H9 (cell line): ENCODE results near the gene EP300. TPM values are rescaled to one million over a fixed set of nuclear protein-coding genes. Genes with fewer than 3 reads are reported as not detected.

Experiments used
- DNase-seq: peaks from one replicate; pipeline ENCODE4 v3.0.0-alpha.2; 2017
- H2AFZ ChIP-seq: one replicate; pipeline ENCODE4 v1.6.1; 2013; ENCODE audit warnings: mild to moderate bottlenecking, low read length, control low read depth, moderate library complexity
- H2AK5ac ChIP-seq: 2 replicates; pipeline ENCODE4 v1.6.1; 2013; ENCODE audit warnings: low read length, control low read depth, mixed read lengths; ENCODE audit not compliant: insufficient read length
- H2BK120ac ChIP-seq: one replicate; pipeline ENCODE4 v1.6.1; 2013; ENCODE audit warnings: low read depth, mild to moderate bottlenecking, low read length, control low read depth, inconsistent platforms; ENCODE audit not compliant: poor library complexity, severe bottlenecking
- H2BK12ac ChIP-seq: 2 replicates; pipeline ENCODE4 v1.6.1; 2013; ENCODE audit warnings: low read length, control low read depth, mixed read lengths, low read depth; ENCODE audit not compliant: insufficient read length
- H2BK15ac ChIP-seq: 2 replicates; pipeline ENCODE4 v1.6.1; 2013; ENCODE audit warnings: low read depth, low read length, control low read depth
- H2BK20ac ChIP-seq: one replicate; pipeline ENCODE4 v1.6.1; 2013; ENCODE audit warnings: low read depth, mild to moderate bottlenecking, low read length, control low read depth, inconsistent platforms; ENCODE audit not compliant: poor library complexity, severe bottlenecking
- H2BK5ac ChIP-seq: 2 replicates; pipeline ENCODE4 v1.6.1; 2013; ENCODE audit warnings: low read length, control low read depth, mixed read lengths; ENCODE audit not compliant: insufficient read length
- H3K14ac ChIP-seq: 2 replicates; pipeline ENCODE4 v1.6.1; 2013; ENCODE audit warnings: low read length, control low read depth; ENCODE audit not compliant: insufficient read depth
- H3K18ac ChIP-seq: 2 replicates; pipeline ENCODE4 v1.6.1; 2013; ENCODE audit warnings: low read depth, mild to moderate bottlenecking, mixed read lengths, low read length, control low read depth; ENCODE audit not compliant: insufficient read length
- H3K23ac ChIP-seq: 2 replicates; pipeline ENCODE4 v1.6.1; 2013; ENCODE audit warnings: low read length, control low read depth, mixed read lengths, low read depth; ENCODE audit not compliant: insufficient read length
- H3K23me2 ChIP-seq: 2 replicates; pipeline ENCODE4 v1.6.1; 2013; ENCODE audit warnings: low read depth, mild to moderate bottlenecking, mixed read lengths, low read length, control low read depth; ENCODE audit not compliant: insufficient read length, poor library complexity, severe bottlenecking
- H3K27ac ChIP-seq: 2 replicates; pipeline ENCODE4 v1.5.1; 2013; ENCODE audit warnings: low read length, control low read depth, mixed read lengths, low read depth; ENCODE audit not compliant: insufficient read length
- H3K27me3 ChIP-seq: 2 replicates; pipeline ENCODE4 v1.6.1; 2013; ENCODE audit warnings: low read length, control low read depth, inconsistent platforms; ENCODE audit not compliant: insufficient read depth
- H3K4ac ChIP-seq: 2 replicates; pipeline ENCODE4 v1.6.1; 2013; ENCODE audit warnings: low read depth, mild to moderate bottlenecking, control low read depth, inconsistent platforms, low read length, moderate library complexity
- H3K4me1 ChIP-seq: 2 replicates; pipeline ENCODE4 v1.6.1; 2013; ENCODE audit warnings: low read length, control low read depth, inconsistent platforms; ENCODE audit not compliant: insufficient read depth
- H3K4me2 ChIP-seq: 2 replicates; pipeline ENCODE4 v1.6.1; 2013; ENCODE audit warnings: low read length, control low read depth, mixed read lengths; ENCODE audit not compliant: insufficient read length, insufficient read depth
- H3K56ac ChIP-seq: 2 replicates; pipeline ENCODE4 v1.6.1; 2013; ENCODE audit warnings: low read depth, mild to moderate bottlenecking, mixed read lengths, low read length, control low read depth; ENCODE audit not compliant: insufficient read length
- H3K79me1 ChIP-seq: 2 replicates; pipeline ENCODE4 v1.6.1; 2013; ENCODE audit warnings: low read depth, mild to moderate bottlenecking, moderate library complexity, low read length, control low read depth, inconsistent platforms; ENCODE audit not compliant: insufficient read depth, poor library complexity, severe bottlenecking
- H3K79me2 ChIP-seq: 2 replicates; pipeline ENCODE4 v1.6.1; 2013; ENCODE audit warnings: low read length, control low read depth, inconsistent platforms; ENCODE audit not compliant: insufficient read depth
- H3K9ac ChIP-seq: 2 replicates; pipeline ENCODE4 v1.6.1; 2013; ENCODE audit warnings: low read length, control low read depth, mixed read lengths; ENCODE audit not compliant: insufficient read length; ENCODE audit errors: extremely low read depth
- H3K9me3 ChIP-seq: one replicate; pipeline ENCODE4 v1.6.1; 2013; ENCODE audit warnings: low read depth, low read length, inconsistent platforms; ENCODE audit not compliant: control insufficient read depth
- H3T11ph ChIP-seq: one replicate; pipeline ENCODE4 v1.6.1; 2013; ENCODE audit warnings: mild to moderate bottlenecking, low read length, control low read depth, inconsistent platforms
- H4K20me1 ChIP-seq: one replicate; pipeline ENCODE4 v1.6.1; 2013; ENCODE audit not compliant: control insufficient read depth, insufficient read length, insufficient read depth
- H4K5ac ChIP-seq: 2 replicates; pipeline ENCODE4 v1.6.1; 2013; ENCODE audit warnings: low read depth, mild to moderate bottlenecking, mixed read lengths, low read length, control low read depth; ENCODE audit not compliant: insufficient read length
- H4K8ac ChIP-seq: replicated peaks from 2 replicates; pipeline ENCODE4 v1.6.1; 2013; ENCODE audit warnings: low read length, control low read depth, mixed read lengths, low read depth; ENCODE audit not compliant: insufficient read length
- H4K91ac ChIP-seq: 2 replicates; pipeline ENCODE4 v1.6.1; 2013; ENCODE audit warnings: low read depth, mild to moderate bottlenecking, moderate library complexity, mixed read lengths, low read length, control low read depth; ENCODE audit not compliant: insufficient read length
- H3K27ac Mint-ChIP-seq, 3 experiments: 2 replicates in 2 of 3; 3 replicates in 1 of 3; pipeline ENCODE4 v1.8.0; 2020 to 2021; ENCODE audit warnings: mixed read lengths in 3 of 3, mild to moderate bottlenecking in 1 of 3, moderate library complexity in 1 of 3
- H3K27me3 Mint-ChIP-seq: 2 replicates; pipeline ENCODE4 v1.8.0; 2021; ENCODE audit warnings: low read depth, mild to moderate bottlenecking, moderate library complexity, mixed read lengths
- H3K36me3 Mint-ChIP-seq, 3 experiments: 2 replicates in 2 of 3; 3 replicates in 1 of 3; pipeline ENCODE4 v1.8.0; 2020 to 2021; ENCODE audit warnings: low read depth in 3 of 3, mixed read lengths in 3 of 3; ENCODE audit not compliant: insufficient read depth in 1 of 3
- H3K4me1 Mint-ChIP-seq, 2 experiments: 2 replicates each; pipeline ENCODE4 v1.8.0; 2020; ENCODE audit warnings: mixed read lengths in 2 of 2
- H3K4me3 Mint-ChIP-seq, 2 experiments: 2 replicates in 1 of 2; 3 replicates in 1 of 2; pipeline ENCODE4 v1.8.0; 2020 to 2021; ENCODE audit warnings: mild to moderate bottlenecking in 2 of 2, mixed read lengths in 2 of 2, moderate library complexity in 1 of 2
- H3K9me3 Mint-ChIP-seq, 2 experiments: 2 replicates in 1 of 2; 3 replicates in 1 of 2; pipeline ENCODE4 v1.8.0; 2020; ENCODE audit warnings: mild to moderate bottlenecking in 2 of 2, mixed read lengths in 2 of 2, moderate library complexity in 1 of 2
- CTCF ChIP-seq: fragments of 200-600 bp; sonication (generic); conservative IDR thresholded peaks from 3 replicates; pipeline ENCODE4 v1.8.0; 2021; ENCODE audit warnings: antibody characterized with exemption, mild to moderate bottlenecking
- WGBS: extraction: QIAGEN DNeasy Blood & Tissue Kit; methylation state at CpG from one replicate; pipeline ENCODE4 v1.1.7; 2013; ENCODE audit warnings: missing lambda C conversion rate, low lambda C conversion rate, mixed read lengths; ENCODE audit not compliant: insufficient read length; ENCODE audit errors: extremely low coverage; 5-methylcytosine and 5-hydroxymethylcytosine counted together
- total RNA-seq: library from RNA; stranded (reverse); gene quantifications from 2 replicates; pipeline ENCODE4 v1.2.1, GENCODE V29; 2021

Gene EP300
- total RNA-seq, 1 experiment from 2014 or later = 136 TPM

- Histone ChIP-seq H3K79me2 (no peaks in the 10 kb centered on the region), H4K91ac (no peak overlapping the region), H3T11ph (no peak overlapping the region), H2AK5ac (no peak overlapping the region), H2BK15ac (no peak overlapping the region), H3K4me2 (no peak overlapping the region), H3K14ac (no peak overlapping the region), H3K4me1 (peaks cover 3% of the 10 kb centered on the region; the same call in 1 of the 2 replicates), H4K8ac (no peak overlapping the region), H2BK120ac (no peak overlapping the region), H3K18ac (no peak overlapping the region), H2AFZ (no peak overlapping the region), H2BK20ac (no peak overlapping the region), H4K5ac (no peak overlapping the region), H3K79me1 (no peaks in the 10 kb centered on the region), H4K20me1 (no peaks in the 10 kb centered on the region), H3K23ac (no peak overlapping the region), H3K27ac (no peak overlapping the region), H3K27me3 (no peaks in the 10 kb centered on the region), H3K23me2 (no peaks in the 10 kb centered on the region), H3K4ac (no peak overlapping the region), H2BK12ac (no peak overlapping the region), H3K9me3 (no peaks in the 10 kb centered on the region), H3K56ac (no peak overlapping the region), H3K9ac (no peak overlapping the region), H2BK5ac (no peak overlapping the region)
- TF ChIP-seq CTCF = no peak
- H3K27me3 Mint-ChIP-seq = peaks cover 2% of the 10 kb centered on the region; the same call in 1 of the 2 replicates
- no CpG with 5 or more reads among the region's 15 CpGs for WGBS
- no peak for DNase-seq
- no peak overlapping the region for H3K4me3 Mint-ChIP-seq
- H3K27ac Mint-ChIP-seq = no peak overlapping the region; a peak in 1 of 7 replicates
- peaks cover 6 to 8% of the 10 kb centered on the region in 2 experiments; a peak in 3 of 4 replicates for H3K4me1 Mint-ChIP-seq
- H3K9me3 Mint-ChIP-seq = no peaks in the 10 kb centered on the region
- H3K36me3 Mint-ChIP-seq = peaks cover 51 to 86% (median 79%) of the 10 kb centered on the region in 3 experiments; a peak in 6 of 7 replicates
Observed at GRCh38 chr22:41177040-41177621, 84.7 kb downstream of the EP300 start.
